Stimulated activated CD8-positive, alpha-beta memory T cell treated with anti-CD3 and anti-CD28 coated beads, Interleukin-4, amount 100 ng/mL, for 1 hour (primary cell): Measurements from ENCODE around the gene PSMD8.
"Not testable (repeated sequence)": the region's sequence is repeated elsewhere in the genome, so short reads cannot be mapped to it uniquely, and the experiment has no call there.

Experiments used
- DNase-seq, 2 donors: peaks; one replicate each; pipeline ENCODE4 v3.0.0-alpha.2; 2020; ENCODE audit warnings: low read depth in 2 of 2, low spot score in 1 of 2

PSMD8 gene

DNA sequence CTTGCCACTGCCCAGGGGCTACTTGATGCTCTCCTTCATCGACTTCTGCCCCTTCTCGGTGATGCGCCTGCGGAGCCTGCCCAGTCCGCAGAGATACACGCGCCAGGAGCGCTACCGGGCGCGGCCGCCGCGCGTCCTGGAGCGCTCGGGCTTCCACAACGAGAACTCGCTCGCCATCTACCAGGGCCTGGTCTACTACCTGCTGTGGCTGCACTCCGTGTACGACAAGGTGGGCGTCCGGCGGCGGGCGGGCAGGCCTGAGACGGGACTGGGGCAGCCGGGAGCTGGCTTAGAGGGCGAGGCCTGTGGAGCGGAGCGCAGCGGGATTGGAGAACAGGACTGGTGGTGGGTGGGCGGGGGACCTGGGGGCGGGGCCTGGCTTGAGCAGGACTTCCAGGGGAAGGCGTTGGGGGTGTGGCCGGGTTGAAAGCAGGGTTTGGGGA is 12.7 kb upstream of the PSMD8 start:
- peak in 1 of 2 donors; percentile 17 for DNase-seq

DNA sequence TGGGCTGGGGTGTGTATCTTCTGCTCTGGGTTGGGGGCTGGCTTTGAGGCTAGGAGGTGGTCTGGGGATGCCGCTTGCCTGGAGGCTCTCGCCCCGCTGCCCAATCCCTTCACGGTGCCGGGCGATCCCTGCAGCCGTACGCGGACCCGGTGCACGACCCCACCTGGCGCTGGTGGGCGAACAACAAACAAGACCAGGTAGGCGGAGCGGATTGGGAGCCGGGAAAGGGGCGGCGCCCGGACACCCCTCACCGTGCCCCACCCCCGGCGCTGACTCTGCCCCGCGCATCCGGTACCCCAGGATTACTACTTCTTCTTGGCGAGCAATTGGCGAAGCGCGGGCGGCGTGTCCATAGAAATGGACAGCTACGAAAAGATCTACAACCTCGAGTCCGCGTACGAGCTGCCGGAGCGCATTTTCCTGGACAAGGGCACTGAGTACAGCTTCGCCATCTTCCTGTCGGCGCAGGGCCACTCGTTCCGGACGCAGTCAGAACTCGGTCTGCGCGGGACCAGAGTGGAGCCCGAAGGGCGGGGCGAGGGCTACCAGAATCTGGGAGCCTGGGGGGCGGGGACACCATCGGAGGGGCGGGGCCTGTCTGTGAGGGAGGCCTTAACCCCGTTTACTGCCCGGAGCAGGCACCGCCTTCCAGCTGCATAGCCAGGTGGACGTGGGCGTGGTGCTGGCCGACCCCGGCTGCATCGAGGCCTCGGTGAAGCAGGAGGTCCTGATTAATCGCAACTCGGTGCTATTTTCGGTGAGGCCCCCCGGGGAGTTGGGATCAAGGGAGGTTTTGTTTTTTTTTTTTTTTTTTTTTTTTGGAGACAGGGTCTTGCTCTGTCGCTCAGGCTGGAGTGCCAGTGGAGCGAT is 12.1 kb upstream of the PSMD8 start:
- DNase-seq = peak; percentile 22 to 51

GRCh38 chr19:38362946-38363688 is 11.3 kb upstream of the PSMD8 start:
- DNase-seq = not testable (repeated sequence)

- DNase-seq = no peak
These were observed 7.3 kb upstream of the PSMD8 start for GRCh38 chr19:38367041-38367440.

- no peak for DNase-seq
These were observed 4.8 kb upstream of the PSMD8 start for GRCh38 chr19:38369584-38369983.

DNA sequence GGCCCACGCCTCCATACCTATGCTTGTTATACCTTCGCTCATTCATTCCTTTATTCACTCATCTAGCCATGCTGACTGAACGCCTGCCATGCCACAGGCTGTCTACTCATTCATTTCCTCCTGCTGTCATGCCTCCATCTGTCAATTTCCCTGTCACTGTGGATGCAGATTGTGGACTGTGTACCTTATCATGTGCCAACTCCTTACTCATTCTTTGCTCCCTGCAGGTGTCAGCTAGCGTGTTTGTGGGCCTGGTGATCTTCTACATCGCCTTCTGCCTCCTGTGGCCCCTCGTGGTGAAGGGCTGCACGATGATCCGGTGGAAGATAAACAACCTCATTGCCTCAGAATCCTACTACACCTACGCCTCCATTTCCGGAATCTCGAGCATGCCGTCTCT is 4.1 kb upstream of the PSMD8 start:
- DNase-seq = no peak

DNA sequence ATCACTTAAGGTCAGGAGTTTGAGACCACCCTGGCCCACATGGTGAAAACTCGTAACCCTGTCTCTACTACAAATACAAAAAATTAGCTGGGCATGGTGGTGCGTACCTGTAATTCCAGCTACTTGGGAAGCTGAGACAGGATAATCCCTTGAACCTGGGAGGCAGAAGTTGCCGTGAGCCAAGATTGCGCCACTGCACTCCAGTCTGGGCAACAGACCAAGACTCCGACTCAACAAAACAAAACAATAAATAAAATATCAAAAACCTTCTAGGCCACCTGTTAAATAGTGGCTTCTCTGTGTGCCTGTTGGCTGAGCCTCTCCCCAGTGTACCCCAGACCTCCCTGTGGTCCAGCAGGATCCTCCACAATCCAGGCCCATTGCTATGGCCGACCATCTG is 3.3 kb upstream of the PSMD8 start:
- DNase-seq = no peak

- DNase-seq = no peak
These were observed 452 bp upstream of the PSMD8 start for GRCh38 chr19:38373907-38374331.

DNA sequence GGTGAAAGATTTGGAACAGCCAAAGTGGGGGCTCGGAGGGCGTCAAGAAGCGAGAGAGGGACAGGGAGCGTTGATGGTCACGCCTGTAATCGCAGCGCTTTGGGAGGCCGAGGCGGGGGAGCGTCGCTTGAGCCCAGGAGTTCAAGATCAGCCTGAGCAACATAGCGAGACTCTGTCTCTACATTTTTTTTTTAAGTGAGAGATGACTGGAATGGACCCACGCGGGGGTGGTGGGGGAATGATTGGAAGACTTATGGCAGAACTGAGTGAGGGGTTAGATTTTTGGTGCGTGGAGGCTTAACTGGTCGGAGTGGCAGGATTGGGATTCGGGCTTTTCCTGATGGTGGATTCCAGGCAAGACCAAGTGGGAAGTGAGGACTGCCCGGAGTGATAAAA is 725 bp downstream of the PSMD8 start:
- DNase-seq = no peak

- no peak for DNase-seq
These were observed 1.4 kb downstream of the PSMD8 start for GRCh38 chr19:38375748-38376147.

GRCh38 chr19:38376576-38376975 is 2.2 kb downstream of the PSMD8 start:
- no peak for DNase-seq

GRCh38 chr19:38377052-38377451 is 2.7 kb downstream of the PSMD8 start:
- no peak for DNase-seq

DNA sequence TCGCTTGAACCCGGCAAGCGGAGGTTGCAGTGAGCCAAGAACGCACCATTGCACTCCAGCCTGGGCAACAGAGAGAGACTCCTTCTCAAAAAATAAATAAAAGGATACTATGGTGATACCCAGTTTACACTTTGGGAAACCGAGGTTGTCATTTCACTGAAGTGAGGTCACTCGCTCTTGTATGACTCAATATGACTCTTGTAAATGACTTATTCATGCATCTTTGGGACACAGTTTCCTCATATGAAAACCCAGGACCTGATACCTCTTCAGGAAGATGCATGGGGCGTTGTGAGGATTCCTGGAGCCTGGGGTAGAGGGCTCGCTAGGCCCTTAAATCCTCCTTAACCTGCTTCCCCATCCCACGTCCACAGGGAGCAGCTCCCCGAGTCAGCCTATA is 4.5 kb downstream of the PSMD8 start:
- DNase-seq = no peak

GRCh38 chr19:38381138-38381537 is 6.8 kb downstream of the PSMD8 start:
- no peak for DNase-seq

DNA sequence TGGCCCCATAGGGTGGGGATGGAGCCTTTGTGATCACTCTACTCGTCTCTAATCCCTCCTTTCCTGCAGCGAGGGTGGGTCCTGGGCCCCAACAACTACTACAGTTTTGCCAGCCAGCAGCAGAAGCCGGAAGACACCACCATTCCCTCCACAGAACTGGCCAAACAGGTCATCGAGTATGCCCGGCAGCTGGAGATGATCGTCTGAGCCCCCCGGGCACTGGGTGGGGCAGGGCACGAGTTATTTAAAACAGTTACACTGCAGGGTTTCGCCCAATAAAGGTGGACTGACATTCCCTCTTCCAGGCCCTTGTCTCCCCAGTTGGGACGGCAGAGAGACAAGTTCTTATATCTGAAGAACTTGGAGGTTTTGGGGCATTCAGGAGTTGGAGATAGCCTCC is 8.8 kb downstream of the PSMD8 start:
- DNase-seq = no peak

DNA sequence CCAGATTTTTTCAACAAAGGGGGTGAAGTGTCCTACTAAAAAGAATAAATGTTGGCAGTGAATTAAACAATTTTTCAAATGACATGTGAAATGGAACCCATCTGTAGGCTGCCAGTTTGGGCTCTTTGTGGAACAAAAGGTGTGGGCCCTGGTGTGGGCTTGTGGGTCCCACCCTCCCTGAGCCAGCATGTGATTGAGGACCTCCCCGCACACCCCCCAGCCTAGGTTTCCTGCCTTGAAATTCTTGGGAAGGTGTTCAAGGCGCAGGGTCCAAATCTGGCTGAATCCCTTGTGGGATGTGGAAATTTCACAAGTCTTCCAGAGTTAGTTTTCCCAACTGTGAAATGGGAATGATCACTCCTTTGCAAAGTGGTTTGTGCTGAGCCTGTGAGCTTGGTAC is 9.4 kb downstream of the PSMD8 start:
- DNase-seq = no peak

DNA sequence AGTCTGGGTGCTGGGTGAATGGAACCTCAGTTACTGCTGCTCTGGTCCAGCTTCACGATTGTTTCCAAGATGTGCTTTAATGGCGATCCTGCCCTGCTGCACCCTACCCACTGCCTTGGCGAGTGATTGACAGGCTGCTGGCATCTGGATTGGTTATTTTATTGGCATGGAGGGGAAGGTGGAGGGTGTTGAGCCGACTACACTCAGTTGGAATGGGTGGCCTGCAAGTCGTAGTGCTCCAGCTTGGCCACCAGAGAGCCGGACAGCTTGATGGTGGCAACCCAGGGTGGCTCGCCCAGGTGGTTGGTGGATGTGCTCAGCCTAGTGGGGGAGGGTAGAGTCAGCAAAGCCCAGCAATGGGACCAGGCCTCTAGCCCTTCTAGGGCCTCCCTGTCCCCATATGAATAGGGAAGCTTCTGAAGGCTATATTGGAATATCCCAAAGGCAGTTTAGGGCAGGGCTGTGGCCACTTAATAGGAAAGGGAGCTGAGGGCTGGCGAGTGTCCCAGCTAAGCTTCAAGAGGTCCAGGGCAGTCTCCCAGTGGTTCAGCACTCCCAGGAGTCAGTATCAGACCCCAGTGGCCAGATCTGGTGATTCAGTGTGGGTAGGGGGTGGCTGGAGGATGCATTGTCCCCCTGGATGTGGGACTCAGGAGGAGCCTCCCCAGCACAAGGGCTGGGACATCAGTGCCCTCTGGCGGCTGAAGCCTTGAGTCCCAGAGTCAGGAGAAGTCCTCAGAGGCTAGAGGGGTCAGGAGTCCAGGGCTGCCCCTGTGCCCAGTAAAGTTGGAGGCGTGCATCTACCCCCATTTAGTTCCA is 10.0 kb downstream of the PSMD8 start:
- no peak for DNase-seq

DNA sequence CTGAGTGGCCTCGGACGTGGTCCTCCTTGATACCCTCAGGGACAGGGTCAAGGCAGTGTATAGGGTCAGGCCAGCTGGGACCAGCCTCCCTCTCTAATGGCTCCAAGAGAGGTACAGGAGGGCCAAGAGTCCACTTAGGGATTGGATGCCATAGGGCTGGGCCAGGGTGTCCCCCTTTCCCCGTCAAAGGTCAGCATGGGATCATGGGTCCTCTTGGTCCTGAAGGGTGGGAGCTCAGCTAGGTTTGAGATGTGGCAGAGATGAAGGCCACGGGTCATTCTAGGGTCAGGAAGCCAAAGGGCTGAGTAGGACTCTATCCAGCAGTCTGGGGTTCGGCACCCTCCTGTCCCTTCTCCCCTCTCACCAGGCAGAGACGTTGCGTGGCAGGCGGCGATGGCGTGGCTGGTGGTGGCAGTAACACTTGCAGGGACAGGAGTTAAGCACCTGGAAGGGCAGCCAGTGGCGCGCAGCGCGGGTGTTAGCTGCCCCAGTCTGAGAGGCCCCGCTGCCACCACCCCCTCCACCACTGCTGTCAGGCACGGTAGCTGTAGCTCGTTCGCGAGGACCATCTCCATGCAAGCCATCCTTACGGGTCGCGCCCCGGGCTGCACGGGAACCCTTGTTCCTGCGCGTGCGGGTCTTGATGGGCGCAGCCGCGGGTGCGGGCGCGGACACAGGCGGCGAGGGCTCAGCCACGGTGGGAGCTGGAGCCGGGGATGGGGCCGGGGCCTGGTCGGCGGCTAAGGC is 10.9 kb downstream of the PSMD8 start:
- no peak for DNase-seq

DNA sequence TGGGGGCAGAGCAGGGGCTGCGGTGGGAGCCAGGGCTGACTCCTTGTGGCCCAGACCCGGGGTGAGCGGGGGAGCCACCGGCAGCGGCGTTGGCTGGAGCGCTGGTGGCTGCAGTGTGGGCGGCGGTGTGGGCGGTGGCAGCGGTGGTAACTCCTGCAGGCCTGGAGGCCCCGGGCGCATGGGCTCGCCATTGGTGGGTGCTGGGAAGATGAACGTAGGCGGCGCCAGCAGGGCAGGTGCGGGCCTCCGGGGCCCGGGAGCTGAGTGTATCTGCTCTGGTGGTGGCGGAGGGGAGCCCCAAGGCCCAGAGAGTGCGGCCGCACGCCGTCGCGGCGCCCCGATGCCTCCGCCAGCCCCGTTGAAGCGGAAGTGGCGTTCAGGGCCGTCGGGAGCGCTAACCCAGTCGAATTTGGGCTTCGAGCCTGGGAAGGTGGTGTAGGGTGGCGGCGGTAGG is 11.5 kb downstream of the PSMD8 start:
- no peak for DNase-seq

DNA sequence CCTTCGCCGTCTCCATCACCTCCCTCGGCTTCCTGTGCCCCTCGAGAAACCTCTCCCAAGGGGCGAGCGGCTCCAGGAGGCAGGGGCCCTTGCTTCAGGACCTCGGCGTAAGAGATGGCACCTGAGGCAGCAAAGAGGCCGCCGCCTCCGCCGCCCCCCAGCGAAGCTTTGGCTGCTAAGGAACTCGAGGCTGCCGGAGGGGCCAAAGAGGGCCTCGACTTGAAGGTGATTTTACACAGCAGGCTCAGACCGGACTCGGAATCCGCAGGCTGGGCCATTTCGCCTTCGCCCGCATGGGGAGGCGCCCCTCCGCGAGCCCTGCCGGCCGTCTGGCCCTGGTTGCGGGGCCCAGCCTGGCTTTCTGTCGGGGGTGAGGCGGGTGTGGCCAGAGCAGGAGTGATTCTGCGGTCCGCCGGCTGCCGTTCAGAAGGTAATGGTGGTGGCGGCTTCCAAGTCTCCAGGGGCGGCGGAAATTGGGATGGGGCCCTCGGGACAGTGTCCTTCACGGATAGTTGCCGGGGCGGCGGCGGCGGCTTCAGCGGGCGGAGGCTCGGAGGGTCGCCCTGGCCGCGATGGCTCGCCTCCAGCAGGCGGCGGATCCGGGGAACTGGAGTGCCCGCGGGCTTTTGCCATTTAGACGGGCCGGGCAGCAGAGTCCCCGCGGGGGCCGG is 12.1 kb downstream of the PSMD8 start:
- DNase-seq = no peak
